Ovary (tissue), 9 donors: Measurements from ENCODE around the gene IFNA2. TPM values are rescaled to one million over a fixed set of nuclear protein-coding genes. Genes with fewer than 3 reads are reported as not detected.
"Not testable (repeated sequence)": the region's sequence is repeated elsewhere in the genome, so short reads cannot be mapped to it uniquely, and the experiment has no call there.

ENCODE experiments used
- DNase-seq, 5 donors: peaks; one replicate each; pipeline ENCODE4 v3.0.0-alpha.2; 2019 to 2020
- H3K27ac ChIP-seq, 2 donors: fragments of 200-600 bp; one replicate each; pipeline versions ENCODE4 v1.5.1 to v1.8.0; 2019 to 2022
- H3K27me3 ChIP-seq: fragments of 200-600 bp; one replicate; pipeline ENCODE4 v1.8.0; 2022
- H3K36me3 ChIP-seq: fragments of 200-600 bp; sonication (generic); one replicate; pipeline ENCODE4 v1.5.1; 2019
- H3K4me1 ChIP-seq: one replicate; pipeline ENCODE4 v1.8.1; 2013; ENCODE audit warnings: mild to moderate bottlenecking, moderate library complexity; ENCODE audit not compliant: insufficient read depth
- H3K4me3 ChIP-seq: fragments of 200-600 bp; sonication (generic); one replicate; pipeline ENCODE4 v1.5.1; 2017
- H3K9me3 ChIP-seq, 2 donors: fragments of 200-600 bp in 1 of 2; sonication (generic) in 1 of 2; one replicate each; pipeline versions ENCODE4 v1.5.1 to v1.8.1; 2013 to 2019; ENCODE audit warnings: mild to moderate bottlenecking in 1 of 2, moderate library complexity in 1 of 2
- EP300 ChIP-seq: sonication (generic); formaldehyde crosslinking; IDR thresholded peaks from one replicate; pipeline ENCODE4 v1.6.1; 2017; ENCODE audit warnings: antibody characterized with exemption
- POLR2A ChIP-seq: fragments of 450-650 bp; IDR thresholded peaks from one replicate; pipeline ENCODE4 v1.6.1; 2017; ENCODE audit warnings: antibody characterized with exemption, mild to moderate bottlenecking, moderate library complexity
- WGBS, 3 donors: extraction: QIAGEN DNeasy Blood & Tissue Kit in 1 of 3; methylation state at CpG; one replicate each; pipeline versions ENCODE4 v1.1.5 to v1.1.7; 2013 to 2017; 5-methylcytosine and 5-hydroxymethylcytosine counted together
- intact Hi-C, 4 donors: fragments of 100-400 bp; cut with DNase I; formaldehyde crosslinking; loops; one replicate each; pipeline versions ENCODE4 v1.11.0 to v1.15.1; 2022 to 2023
- polyA plus RNA-seq, 2 donors: library from polyadenylated mRNA; stranded (reverse); fragments of 200-250 nt in 1 of 2; fragments of 350-450 nt in 1 of 2; fragmentation: Illumina TruSeq in 1 of 2; extraction: RNeasy Lipid Tissue Mini Kit (QIAGEN cat#74804) in 1 of 2; gene quantifications; one replicate each; pipeline ENCODE4 v1.2.3, GENCODE V29; 2013 to 2014
- total RNA-seq, 7 donors: library from RNA; depleted of rRNA in 2 of 7; stranded (reverse); fragments of >200 nt in 2 of 7; fragmentation: NEBNext Ultra II Directional in 3 of 7; extraction: Animal tissue kit (Norgen Biotek cat#: 25700) in 3 of 7; gene quantifications; one replicate each; pipeline versions ENCODE4 v1.1.0 to v1.2.4, GENCODE V29; 2016 to 2023
- TF ChIP-seq, protein P1 (sequence below), 3 donors: fragments of 450-650 bp in 2 of 3; fragments of 200-600 bp in 1 of 3; IDR thresholded peaks; one replicate each; pipeline versions ENCODE4 v1.5.1 to v1.8.0; 2016 to 2022; ENCODE audit warnings: antibody characterized with exemption in 3 of 3, mild to moderate bottlenecking in 1 of 3
- donor health status: DM: no; HTN: no; CAD: no; lungs with moderate emphysema.
- donor health status: DM: no; HTN: no; CAD: no.
- donor health status: Bipolar disorder and iron deficiency.
- donor health status: DM: yes; HTN: yes; CAD: no.
- donor health status: DM: no; HTN: no; CAD: no.
- donor health status: DM: yes; HTN: yes; CAD: no.

Gene IFNA2
- total and polyA plus RNA-seq, 9 donors: not detected

- Histone ChIP-seq H3K27me3 (no peaks in the 10 kb centered on the region), H3K9me3 (no peaks in the 10 kb centered on the region), H3K4me1 (no peaks in the 10 kb centered on the region), H3K4me3 (peak overlapping the region; percentile 37), H3K36me3 (no peaks in the 10 kb centered on the region), H3K27ac (no peak overlapping the region)
- intact Hi-C loops: loop anchor here in 3 of 4 donors (5.0 to 10.0 kb wide), 3 partner anchors 71 to 79 kb away; no protein-coding TSS in a partner anchor
- 6 to 7% (median 6%) methylated on average over 40 of the region's 40 CpGs for WGBS, 3 donors
- DNase-seq: peak; percentile 19 to 58 (median 49)
- no peak for TF ChIP-seq EP300
- TF ChIP-seq, protein P1, sequence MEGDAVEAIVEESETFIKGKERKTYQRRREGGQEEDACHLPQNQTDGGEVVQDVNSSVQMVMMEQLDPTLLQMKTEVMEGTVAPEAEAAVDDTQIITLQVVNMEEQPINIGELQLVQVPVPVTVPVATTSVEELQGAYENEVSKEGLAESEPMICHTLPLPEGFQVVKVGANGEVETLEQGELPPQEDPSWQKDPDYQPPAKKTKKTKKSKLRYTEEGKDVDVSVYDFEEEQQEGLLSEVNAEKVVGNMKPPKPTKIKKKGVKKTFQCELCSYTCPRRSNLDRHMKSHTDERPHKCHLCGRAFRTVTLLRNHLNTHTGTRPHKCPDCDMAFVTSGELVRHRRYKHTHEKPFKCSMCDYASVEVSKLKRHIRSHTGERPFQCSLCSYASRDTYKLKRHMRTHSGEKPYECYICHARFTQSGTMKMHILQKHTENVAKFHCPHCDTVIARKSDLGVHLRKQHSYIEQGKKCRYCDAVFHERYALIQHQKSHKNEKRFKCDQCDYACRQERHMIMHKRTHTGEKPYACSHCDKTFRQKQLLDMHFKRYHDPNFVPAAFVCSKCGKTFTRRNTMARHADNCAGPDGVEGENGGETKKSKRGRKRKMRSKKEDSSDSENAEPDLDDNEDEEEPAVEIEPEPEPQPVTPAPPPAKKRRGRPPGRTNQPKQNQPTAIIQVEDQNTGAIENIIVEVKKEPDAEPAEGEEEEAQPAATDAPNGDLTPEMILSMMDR (IDR thresholded peaks at IDR 0.05): peak in 2 of 3 donors; percentile 57 to 58
- no peak for TF ChIP-seq POLR2A
These were observed 10.8 kb upstream of the IFNA2 start for GRCh38 chr9:21395778-21396717.

DNA sequence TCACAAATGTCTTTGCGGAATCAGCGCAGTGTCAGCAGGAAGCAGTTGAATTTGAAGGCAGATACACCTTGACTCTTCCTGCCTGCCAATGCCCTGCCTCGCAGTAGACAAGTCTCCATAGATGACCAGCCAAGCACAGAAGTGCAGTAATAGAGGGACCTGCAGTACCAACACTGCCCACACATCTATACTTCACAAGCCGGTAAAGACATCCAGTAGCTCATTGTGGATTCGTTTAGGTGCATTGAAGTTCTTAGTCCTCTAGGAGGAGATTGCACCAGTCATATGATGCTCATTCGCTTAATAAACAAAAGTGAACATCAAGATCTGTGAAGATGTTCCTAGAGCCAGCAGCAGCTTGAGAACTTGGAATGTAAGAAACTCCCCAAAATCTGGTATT lies 7.1 kb upstream of the IFNA2 start:
- no peaks in the 10 kb centered on the region for H3K36me3 ChIP-seq
- intact Hi-C loops: loop anchor here in 1 of 4 donors (10.0 kb wide), 1 partner anchor 67 kb away; no protein-coding TSS in a partner anchor
- no peaks in the 10 kb centered on the region for H3K27me3 ChIP-seq

DNA sequence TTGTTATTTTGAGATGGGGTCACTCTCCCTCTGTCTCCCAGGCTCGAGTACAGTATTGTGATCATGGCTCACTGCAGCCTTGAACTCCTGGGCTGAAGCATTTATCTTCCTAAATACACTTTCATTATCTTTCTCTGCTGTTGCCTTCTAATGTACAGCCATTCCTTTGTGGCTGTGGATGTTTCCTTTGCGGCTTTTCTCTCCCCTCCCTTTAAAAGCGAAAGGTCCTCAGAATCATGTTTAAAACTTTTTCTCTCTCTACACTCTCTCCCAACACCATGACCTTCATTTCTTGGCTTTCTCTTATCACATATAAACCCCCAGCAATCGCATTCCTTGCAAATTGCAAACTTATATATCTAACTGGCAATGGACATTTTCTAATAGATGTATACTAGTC lies 1.6 kb downstream of the IFNA2 start:
- TF ChIP-seq, protein P1 (IDR thresholded peaks at IDR 0.05): no peak
- TF ChIP-seq POLR2A: no peak
- TF ChIP-seq EP300: no peak
- no peaks in the 10 kb centered on the region for H3K4me1 ChIP-seq
- no peak overlapping the region for H3K27ac ChIP-seq
- no peak for DNase-seq
- H3K9me3 ChIP-seq: no peaks in the 10 kb centered on the region
- H3K4me3 ChIP-seq: no peak overlapping the region
- no peaks in the 10 kb centered on the region for H3K36me3 ChIP-seq
- no peaks in the 10 kb centered on the region for H3K27me3 ChIP-seq
- intact Hi-C loops: no loop called here
- whole genome bisulfite sequencing, 3 donors: 3 to 34% (median 8%) methylated on average over 4 of the region's 4 CpGs

More for the DNA sequence above, 7.1 kb upstream of the IFNA2 start:
- Histone ChIP-seq H3K4me1 (no peaks in the 10 kb centered on the region), H3K4me3 (no peak overlapping the region), H3K9me3 (no peaks in the 10 kb centered on the region), H3K27ac (no peak overlapping the region)
- WGBS, 3 donors: 77 to 88% (median 87%) methylated on average over 6 of the region's 6 CpGs
- TF ChIP-seq EP300: no peak
- TF ChIP-seq POLR2A: no peak
- TF ChIP-seq, protein P1 (IDR thresholded peaks at IDR 0.05): no peak
- DNase-seq: no peak

DNA sequence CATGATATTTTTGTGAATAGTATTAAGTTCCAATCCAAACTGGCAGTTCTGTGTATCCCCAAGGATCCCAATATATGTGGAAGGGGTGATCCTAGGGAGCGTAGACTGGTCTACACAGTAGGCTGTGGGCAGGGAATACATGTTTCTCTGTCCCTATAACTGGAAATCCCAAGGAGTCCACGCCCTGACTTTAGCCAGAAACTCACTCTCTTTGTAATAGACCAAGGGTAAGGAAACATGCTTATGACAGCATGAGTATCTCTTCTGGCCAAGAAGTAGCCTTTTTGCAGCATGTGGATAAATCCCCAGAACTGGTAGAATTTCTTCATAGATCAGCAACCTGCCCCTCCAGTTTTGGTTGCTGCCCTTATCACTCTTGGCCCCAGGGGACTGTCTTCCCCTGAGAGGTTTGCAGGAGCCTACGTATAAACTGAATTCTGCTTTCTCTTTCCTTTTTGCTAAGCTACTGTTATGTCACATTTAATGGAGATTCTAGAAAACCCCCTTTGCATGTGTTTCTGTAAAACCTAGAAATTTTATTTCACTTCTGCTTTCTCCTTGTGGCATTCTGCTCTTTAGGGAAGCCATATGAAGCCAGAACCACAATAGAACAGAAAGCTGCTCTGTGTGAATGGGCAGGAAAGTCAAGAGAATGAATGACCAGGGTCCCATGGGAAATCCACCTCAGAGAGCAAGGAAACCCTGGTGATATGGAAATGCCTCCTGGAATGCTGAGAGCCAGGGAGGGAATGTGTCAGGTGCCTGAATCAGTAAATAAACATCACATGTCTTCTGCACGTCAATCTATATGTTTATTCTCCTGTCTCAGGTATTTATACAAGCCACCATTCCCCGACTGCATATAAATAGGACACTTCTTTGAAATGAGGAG lies 3.5 kb downstream of the IFNA2 start:
- Histone ChIP-seq H3K27ac (no peak overlapping the region), H3K4me3 (no peak overlapping the region), H3K36me3 (no peaks in the 10 kb centered on the region), H3K9me3 (no peaks in the 10 kb centered on the region), H3K4me1 (no peaks in the 10 kb centered on the region), H3K27me3 (no peaks in the 10 kb centered on the region)
- intact Hi-C loops: no loop called here
- DNase-seq: no peak
- 56 to 62% (median 57%) methylated on average over 5 of the region's 5 CpGs for WGBS, 3 donors
- no peak for TF ChIP-seq EP300
- TF ChIP-seq, protein P1 (IDR thresholded peaks at IDR 0.05): no peak
- no peak for TF ChIP-seq POLR2A

GRCh38 chr9:21371467-21371866 lies 13.7 kb downstream of the IFNA2 start:
- H3K27me3 ChIP-seq, H3K4me3 ChIP-seq, H3K36me3 ChIP-seq, DNase-seq, H3K9me3 ChIP-seq, H3K27ac ChIP-seq, H3K4me1 ChIP-seq, intact Hi-C loops: not testable (repeated sequence)
- 69 to 73% (median 72%) methylated on average over 4 of the region's 4 CpGs for WGBS, 3 donors
